Peyer's patch (tissue), 4 donors: ENCODE results near the gene CEP126.

Experiments used
- POLR2A ChIP-seq, 2 donors: fragments of 450-650 bp; IDR thresholded peaks; one replicate each; pipeline ENCODE4 v1.5.1; 2017; ENCODE audit warnings: antibody characterized with exemption in 2 of 2, mild to moderate bottlenecking in 2 of 2, moderate library complexity in 2 of 2
- TF ChIP-seq, protein P1 (sequence below), 6 experiments: fragments of 450-650 bp in 4 of 6; fragments of 200-600 bp in 2 of 6; sonication (generic) in 1 of 6; IDR thresholded peaks; one replicate each; pipeline ENCODE4 v1.5.1; 2017 to 2019; ENCODE audit warnings: antibody characterized with exemption in 6 of 6, mild to moderate bottlenecking in 3 of 6, moderate library complexity in 1 of 6

DNA sequence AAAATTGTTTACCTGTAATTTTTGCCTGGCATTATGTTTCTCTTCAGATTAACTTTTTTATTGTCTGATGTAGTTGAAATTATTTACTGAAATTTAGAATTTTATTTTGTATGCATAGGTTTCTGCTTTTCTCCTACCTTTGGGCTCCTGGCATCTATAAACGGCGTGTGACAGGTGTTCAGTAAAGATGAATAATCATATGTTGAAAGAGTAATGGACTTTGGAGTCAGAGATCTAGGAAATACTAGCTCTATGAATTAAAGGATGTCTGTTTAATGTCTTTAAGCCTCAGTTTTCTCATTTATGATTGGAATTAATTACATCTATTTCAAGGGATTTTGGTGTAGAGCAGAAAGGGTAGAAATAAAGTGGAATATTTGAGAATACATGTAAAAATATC lies 8.7 kb downstream of the CEP126 start:
- TF ChIP-seq, protein P1, sequence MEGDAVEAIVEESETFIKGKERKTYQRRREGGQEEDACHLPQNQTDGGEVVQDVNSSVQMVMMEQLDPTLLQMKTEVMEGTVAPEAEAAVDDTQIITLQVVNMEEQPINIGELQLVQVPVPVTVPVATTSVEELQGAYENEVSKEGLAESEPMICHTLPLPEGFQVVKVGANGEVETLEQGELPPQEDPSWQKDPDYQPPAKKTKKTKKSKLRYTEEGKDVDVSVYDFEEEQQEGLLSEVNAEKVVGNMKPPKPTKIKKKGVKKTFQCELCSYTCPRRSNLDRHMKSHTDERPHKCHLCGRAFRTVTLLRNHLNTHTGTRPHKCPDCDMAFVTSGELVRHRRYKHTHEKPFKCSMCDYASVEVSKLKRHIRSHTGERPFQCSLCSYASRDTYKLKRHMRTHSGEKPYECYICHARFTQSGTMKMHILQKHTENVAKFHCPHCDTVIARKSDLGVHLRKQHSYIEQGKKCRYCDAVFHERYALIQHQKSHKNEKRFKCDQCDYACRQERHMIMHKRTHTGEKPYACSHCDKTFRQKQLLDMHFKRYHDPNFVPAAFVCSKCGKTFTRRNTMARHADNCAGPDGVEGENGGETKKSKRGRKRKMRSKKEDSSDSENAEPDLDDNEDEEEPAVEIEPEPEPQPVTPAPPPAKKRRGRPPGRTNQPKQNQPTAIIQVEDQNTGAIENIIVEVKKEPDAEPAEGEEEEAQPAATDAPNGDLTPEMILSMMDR (IDR thresholded peaks at IDR 0.05), result no peak
- TF ChIP-seq POLR2A (IDR thresholded peaks at IDR 0.05), result no peak
